T-helper 1 cell (primary cell): ENCODE measurements around the gene PDAP1.
"Not testable (repeated sequence)": the region's sequence is repeated elsewhere in the genome, so short reads cannot be mapped to it uniquely, and the experiment has no call there.

ENCODE experiments used
- DNase-seq, 5 donors: peaks; one replicate each; pipeline ENCODE4 v3.0.0-alpha.2; 2012 to 2020

The PDAP1 gene

DNA sequence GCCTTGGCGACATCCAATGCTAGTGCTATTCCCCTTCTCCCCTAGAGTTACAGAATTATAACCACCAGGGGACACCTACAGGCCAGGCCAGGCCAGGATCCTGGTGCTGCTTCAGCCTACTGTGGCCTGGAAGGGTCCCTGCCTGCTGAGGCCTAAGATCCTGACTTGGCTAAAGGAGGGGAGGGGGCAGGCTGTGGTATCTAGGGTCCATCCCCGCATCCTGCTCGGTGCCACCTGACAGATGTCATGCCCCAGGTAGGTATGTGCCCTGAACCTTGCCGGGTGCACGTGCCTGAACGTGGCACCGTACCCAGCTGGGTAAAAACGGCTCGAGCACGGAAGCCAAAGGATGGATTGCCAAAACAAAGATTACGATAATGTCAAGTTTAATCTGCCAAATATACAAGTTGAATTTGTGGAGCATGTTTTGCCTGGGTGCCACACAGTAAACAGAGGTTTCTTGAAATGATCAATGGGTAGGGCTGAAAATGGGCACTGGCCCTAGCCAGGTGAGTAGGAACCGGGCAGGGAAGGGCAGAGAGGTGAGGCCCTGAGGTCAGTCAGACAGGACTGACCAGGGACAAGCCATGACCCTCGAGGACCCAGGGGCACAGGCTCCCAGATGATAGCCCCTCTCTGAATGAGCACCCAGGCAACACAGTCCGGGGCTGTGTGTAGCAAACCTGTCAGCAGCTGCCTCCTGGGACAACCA, 12.6 kb downstream of the PDAP1 start:
- DNase-seq, result no peak

- no peak for DNase-seq
Observed at GRCh38 chr7:99394188-99394502, 14.3 kb downstream of the PDAP1 start.

DNA sequence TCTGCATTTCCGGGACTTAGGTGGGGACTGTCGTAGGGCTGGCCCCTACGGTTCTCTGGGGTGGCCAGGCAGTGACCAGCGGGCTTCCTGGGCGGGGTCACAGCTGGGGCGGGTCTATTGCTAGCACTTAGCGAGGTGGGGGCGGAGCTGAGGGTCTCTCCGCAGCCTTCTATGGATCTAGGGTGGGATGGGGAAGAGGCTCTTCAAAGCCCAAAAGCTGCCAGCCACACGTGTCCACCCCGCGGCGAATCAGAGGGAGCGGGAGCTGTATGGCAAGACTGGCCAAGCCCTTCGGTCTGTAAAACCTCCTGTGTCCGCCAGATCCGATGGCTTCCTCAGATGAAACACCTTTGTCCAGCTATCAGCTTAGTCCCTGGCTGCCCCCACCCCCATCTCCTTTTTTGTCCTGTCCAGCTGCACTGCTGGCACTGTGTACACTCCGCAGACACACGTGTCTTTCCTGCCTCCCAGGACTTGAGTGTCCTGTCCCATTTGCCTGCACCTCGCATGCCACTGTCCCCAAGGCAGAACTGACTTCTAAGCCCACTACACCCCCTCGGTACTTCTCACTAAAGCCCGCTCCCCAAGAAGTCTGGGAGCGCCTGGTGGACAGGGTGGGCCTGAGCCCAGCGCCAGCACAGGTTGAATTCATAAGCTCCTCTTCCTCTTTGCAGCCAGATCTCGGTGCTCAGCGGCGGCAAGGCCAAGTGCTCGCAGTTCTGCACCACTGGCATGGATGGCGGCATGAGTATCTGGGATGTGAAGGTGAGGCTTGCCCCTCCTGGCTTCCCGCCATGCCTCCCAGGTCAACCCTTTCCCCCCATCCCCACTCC, 14.8 kb downstream of the PDAP1 start:
- DNase-seq, result no peak

DNA sequence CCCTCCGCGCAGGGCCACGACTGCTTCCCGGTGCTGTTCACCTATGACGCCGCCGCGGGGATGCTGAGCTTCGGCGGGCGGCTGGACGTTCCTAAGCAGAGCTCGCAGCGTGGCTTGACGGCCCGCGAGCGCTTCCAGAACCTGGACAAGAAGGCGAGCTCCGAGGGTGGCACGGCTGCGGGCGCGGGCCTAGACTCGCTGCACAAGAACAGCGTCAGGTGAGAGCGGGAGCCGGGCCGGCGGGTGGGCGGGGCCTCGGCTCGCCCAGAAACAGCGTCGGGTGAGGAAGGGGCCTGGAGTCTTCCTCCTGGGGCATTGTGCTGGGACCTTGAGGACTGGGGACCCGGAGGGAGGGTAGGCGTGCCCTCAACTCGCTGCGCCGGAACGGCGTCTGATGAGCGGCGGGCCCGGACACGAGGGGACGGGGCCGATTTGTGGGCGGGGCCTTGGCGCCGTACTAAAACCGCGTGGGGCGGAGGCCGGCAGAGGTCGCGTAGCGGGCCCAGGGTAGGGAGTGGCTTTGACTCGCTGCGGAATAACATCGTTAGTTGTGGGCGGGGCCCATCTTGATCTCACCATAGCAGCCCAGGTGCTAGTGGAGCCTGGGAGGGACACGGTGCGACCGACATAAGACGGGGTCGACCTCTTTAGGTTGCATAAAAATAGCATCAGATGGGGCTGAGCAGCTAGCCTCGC, 15.6 kb downstream of the PDAP1 start:
- DNase-seq, result peak; percentile 75 to 85 (median 82)

DNA sequence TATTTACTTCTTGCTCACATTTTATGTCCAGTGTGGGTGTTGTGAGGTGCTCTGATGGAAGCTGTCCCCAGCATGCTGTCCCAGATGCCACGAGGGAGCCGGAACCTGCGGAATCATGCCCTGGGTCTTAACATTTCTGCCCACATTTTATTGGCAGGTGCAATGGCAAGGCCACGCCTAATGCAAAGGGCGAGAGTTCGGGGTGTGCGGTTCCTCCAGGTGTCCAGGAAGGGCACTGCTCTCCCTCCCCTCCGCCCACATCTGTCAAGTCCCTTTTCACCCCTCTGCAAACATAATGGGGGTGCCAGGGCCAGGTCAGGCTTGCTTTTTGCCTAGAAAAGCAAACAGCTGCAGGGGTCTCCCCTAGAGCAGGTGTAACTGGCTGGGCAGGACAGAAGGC, 16.4 kb downstream of the PDAP1 start:
- no peak for DNase-seq

DNA sequence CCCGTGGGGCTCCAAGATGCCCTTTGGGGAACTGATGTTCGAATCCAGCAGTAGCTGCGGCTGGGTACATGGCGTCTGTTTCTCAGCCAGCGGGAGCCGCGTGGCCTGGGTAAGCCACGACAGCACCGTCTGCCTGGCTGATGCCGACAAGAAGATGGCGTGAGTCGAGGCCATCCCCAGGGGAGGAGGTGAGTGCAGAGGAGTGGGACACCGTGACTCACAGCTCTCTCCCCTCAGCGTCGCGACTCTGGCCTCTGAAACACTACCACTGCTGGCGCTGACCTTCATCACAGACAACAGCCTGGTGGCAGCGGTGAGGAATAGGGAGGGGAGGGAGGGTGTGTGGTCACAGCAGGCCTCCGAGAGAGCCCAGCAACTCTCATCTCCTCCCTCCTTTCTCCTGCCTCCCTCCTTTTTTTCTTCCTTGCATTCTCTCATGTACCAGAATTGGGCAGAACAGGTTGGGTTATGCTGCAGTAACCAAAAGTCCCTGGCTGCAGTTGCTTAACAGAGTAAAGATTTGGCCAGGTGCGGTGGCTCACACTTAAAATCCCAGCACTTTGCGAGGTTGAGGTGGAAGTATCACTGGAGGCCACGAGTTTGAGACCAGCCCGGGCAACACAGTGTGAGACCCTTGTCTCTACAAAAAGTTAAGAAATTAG, 17.3 kb downstream of the PDAP1 start:
- DNase-seq, result no peak

GRCh38 chr7:99389772-99390171, 18.6 kb downstream of the PDAP1 start:
- DNase-seq, result no peak

DNA sequence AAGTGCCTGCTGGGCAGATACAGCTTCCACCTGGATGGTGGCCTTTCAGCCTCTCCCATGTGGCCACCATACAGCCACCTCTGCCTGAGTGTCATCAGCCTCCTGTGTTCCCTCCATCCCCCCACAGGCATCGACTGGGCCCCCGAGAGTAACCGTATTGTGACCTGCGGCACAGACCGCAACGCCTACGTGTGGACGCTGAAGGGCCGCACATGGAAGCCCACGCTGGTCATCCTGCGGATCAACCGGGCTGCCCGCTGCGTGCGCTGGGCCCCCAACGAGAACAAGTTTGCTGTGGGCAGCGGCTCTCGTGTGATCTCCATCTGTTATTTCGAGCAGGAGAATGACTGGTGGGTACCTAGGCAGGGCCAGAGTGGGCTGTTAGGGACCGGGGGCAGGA, 20.5 kb downstream of the PDAP1 start:
- no peak for DNase-seq

DNA sequence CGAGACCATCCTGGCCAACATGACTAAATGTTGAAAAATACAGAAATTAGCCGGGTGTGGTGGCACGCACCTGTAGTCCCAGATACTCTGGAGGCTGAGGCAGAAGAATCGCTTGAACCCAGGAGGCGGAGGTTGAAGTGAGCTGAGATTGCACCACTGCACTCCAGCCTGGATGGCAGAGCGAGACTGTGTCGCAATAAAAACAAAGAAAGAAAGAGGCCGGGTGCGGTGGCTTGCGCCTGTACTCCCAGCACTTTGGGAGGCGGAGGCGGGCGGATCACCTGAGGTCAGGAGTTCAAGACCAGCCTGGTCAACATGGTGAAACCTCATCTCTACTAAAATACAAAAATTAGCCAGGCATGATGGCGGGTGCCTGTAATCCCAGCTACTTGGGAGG, 21.2 kb downstream of the PDAP1 start:
- DNase-seq, result not testable (repeated sequence)

DNA sequence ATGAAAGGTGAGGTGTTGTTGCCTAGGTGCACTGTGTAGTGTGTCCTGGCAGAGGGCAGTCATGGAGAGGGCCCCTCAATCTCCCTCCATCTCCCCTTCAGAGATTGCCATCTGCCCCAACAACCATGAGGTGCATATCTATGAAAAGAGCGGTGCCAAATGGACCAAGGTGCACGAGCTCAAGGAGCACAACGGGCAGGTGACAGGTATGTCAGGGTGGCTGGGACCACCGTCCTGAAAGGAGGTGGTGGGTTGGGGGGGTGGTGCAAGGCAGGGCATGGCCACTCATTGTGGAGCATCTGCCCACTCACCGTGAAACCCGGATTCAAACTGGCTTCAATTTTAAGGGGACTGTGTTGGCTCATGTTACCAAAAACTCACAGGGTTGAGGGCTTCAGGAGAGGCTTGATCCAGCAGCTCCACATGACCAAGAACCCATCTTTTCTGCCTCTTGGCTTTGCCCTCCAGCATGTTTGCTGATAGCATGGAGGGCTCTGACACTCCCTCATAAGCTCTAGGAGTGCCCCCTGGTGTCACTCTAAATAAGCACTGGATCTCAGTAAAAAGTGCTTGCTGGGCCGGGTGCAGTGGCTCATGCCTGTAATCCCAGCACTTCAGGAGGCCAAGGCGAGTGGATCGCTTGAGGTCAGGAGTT, 21.7 kb downstream of the PDAP1 start:
- peak in 1 of 5 donors; percentile 52 for DNase-seq

- no peak for DNase-seq
Observed at GRCh38 chr7:99385564-99385963, 22.8 kb downstream of the PDAP1 start.

- DNase-seq, result no peak
Observed at GRCh38 chr7:99384523-99384922, 23.9 kb downstream of the PDAP1 start.

GRCh38 chr7:99383791-99384370, 24.5 kb downstream of the PDAP1 start:
- no peak for DNase-seq

GRCh38 chr7:99383203-99383602, 25.2 kb downstream of the PDAP1 start:
- DNase-seq, result no peak

- no peak for DNase-seq
Observed at GRCh38 chr7:99381664-99382075, 26.7 kb downstream of the PDAP1 start.

GRCh38 chr7:99380823-99381663, 27.4 kb downstream of the PDAP1 start:
- peak; percentile 86 to 95 (median 89) for DNase-seq

DNA sequence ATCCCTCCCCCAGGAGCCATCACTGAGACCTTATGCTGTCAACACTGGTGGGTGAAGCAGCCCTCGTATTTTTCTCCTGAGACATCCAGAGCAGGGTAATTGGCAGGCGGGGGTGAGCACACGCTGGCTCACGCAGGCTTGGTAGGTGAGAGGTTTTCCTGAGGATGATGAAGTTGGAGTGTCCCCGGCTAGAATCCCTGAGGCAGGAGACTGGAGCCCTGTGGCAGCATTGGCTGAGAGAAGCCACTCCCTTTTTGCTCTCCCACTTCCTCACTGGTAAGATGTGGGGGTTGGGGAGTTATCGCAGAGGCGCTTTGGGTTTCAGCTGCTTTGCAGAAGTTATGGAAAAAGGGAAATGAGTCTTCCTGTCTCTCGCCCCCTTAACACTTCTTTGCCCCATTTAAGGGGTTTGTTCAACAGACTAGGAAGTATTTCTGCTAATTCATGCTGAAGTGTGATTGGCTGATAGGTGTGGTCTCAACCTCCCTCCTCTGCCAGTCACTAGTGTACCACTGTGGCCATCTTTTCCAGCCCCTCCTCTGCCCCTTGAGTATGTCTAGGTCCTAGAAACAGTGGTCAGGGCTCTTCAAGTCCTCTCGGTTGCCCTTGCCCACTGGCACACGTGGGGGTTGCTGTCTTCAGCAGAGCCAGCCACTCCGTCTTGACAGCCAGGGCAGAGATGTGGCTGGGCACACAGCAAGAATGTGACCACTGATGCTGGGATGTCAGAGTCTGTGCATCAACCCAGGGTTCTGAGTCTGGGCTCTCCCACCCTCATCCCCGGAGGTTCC, 28.2 kb downstream of the PDAP1 start:
- peak in 2 of 5 donors; percentile 29 to 58 for DNase-seq

DNA sequence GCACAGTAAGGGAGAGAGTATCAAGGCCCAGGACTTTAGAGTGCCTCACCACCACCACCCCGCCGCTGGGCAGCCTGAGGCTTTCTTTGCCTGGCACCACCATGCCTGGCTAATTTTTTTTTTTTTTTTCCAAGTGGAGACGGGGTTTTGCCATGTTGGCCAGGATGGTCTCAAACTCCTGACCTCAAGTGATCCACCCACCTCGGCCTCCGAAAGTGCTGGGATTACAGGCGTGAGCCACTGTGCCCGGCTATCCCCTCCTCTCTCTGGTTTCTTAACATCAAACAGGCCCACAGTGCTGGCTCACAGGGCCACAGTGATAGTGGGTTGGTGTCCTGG, 28.7 kb downstream of the PDAP1 start:
- DNase-seq, result not testable (repeated sequence)

DNA sequence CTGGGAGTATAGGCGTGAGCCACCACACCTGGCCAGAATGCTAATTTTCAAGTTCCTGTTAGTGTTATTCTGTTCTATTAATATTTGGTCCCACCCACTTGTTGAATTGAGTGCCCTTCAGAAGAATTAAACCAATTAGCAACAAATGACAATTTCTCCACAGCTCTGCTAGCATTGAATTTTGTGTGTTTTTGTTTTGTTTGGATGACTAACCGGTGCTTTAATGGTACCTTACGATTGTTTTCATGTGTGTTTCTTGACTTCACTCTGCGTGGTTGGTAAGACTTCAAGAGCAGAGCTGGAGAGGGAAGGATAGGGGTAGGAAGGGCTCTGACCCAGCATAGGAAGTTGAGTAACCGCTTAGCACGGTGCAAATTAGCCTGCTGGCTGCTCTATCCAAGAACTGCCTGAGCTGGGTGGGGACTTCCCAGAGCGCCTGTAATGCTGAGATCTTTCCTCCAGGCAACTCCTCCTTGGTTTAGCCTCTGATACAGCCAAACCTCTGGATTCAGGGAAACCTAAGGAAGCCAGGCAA, 29.3 kb downstream of the PDAP1 start:
- peak; percentile 46 to 61 (median 57) for DNase-seq
